ENCODE results near the gene ZNF784.

Gene ZNF784

DNA sequence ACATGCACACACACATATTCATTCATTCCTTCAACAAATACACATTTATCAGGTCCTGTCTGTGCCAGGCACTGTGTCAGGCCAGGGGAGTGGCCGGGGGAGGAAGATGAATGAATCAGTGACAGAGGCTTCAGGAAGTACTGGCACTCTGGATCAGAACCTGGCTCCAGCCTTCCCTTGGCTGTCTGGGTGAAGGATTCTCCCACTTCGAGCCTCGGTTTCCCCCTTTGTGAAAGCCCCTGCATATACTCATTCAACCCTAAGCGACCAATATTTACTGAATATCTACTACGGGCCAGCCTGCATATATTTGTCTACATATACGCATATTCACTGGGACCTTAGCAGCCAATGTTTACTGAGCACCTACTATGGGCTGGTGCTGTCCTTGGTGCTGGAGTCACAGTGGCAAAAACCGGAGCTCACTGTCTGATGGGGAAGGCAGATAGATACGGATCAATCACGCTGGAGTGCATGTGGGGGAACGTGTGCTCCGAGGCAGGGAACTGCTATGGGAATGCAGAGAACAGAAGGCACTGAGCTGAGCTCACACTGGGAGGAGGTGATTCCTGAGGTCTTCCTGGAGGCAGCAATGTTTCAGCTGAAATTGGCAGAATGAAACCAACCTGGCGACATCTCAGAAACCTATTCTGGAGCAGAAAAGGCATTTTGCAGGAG, 43.1 kb downstream of the ZNF784 start (continued):
- TF ChIP-seq, protein P1, sequence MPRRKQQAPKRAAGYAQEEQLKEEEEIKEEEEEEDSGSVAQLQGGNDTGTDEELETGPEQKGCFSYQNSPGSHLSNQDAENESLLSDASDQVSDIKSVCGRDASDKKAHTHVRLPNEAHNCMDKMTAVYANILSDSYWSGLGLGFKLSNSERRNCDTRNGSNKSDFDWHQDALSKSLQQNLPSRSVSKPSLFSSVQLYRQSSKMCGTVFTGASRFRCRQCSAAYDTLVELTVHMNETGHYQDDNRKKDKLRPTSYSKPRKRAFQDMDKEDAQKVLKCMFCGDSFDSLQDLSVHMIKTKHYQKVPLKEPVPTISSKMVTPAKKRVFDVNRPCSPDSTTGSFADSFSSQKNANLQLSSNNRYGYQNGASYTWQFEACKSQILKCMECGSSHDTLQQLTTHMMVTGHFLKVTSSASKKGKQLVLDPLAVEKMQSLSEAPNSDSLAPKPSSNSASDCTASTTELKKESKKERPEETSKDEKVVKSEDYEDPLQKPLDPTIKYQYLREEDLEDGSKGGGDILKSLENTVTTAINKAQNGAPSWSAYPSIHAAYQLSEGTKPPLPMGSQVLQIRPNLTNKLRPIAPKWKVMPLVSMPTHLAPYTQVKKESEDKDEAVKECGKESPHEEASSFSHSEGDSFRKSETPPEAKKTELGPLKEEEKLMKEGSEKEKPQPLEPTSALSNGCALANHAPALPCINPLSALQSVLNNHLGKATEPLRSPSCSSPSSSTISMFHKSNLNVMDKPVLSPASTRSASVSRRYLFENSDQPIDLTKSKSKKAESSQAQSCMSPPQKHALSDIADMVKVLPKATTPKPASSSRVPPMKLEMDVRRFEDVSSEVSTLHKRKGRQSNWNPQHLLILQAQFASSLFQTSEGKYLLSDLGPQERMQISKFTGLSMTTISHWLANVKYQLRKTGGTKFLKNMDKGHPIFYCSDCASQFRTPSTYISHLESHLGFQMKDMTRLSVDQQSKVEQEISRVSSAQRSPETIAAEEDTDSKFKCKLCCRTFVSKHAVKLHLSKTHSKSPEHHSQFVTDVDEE (CRISPR knock-in tag; IDR thresholded peaks at IDR 0.05), result no peak

DNA sequence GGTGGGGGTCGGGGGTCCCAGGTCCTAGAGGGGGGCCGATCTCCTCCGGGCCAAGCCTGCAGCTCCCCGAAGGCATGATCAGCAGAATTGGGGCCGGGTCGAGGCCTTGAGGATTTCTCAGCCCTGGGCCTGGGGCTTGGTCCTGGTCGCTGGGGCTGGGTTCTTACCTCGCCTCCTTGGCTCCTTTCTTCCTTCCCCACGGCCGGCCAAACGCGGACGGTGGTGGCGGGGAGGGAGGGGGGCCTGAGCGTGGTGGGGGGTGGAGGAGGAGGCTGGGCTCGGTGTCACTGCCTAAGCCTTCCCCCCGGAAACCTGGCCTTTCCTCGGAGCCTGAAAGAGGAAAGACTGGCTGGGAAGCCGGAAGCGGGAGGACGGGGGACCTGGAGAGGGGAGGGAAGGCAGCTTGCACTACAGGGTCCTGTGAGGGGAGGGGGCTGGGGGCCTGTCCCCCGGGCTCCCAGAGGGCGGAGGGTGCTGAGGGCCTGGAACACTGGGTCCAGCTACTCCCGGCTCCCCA, 43.7 kb downstream of the ZNF784 start, which contains the start of gene ZNF579:
TSS of gene ZNF579 (minus strand) at position 221 of the 517 bp plus-strand sequence. CDS start 1,209 bp downstream, outside the sequence.
- TF ChIP-seq ZFP3 (CRISPR knock-in tag; IDR thresholded peaks at IDR 0.05), result no peak
- TF ChIP-seq CSDC2 (CRISPR knock-in tag; IDR thresholded peaks at IDR 0.05), result no peak
- TF ChIP-seq SNAI2 (CRISPR knock-in tag; IDR thresholded peaks at IDR 0.05), result no peak
- no peak for TF ChIP-seq TCF4 (CRISPR knock-in tag; IDR thresholded peaks at IDR 0.05; ENCODE audit: borderline replicate concordance)
- TF ChIP-seq GLIS3 (CRISPR knock-in tag; IDR thresholded peaks at IDR 0.05), result no peak
- no peak for TF ChIP-seq BACH2 (CRISPR knock-in tag; IDR thresholded peaks at IDR 0.05; ENCODE audit: borderline replicate concordance)
- TF ChIP-seq, protein P2, sequence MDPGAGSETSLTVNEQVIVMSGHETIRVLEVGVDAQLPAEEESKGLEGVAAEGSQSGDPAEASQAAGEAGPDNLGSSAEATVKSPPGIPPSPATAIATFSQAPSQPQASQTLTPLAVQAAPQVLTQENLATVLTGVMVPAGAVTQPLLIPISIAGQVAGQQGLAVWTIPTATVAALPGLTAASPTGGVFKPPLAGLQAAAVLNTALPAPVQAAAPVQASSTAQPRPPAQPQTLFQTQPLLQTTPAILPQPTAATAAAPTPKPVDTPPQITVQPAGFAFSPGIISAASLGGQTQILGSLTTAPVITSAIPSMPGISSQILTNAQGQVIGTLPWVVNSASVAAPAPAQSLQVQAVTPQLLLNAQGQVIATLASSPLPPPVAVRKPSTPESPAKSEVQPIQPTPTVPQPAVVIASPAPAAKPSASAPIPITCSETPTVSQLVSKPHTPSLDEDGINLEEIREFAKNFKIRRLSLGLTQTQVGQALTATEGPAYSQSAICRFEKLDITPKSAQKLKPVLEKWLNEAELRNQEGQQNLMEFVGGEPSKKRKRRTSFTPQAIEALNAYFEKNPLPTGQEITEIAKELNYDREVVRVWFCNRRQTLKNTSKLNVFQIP (CRISPR knock-in tag; IDR thresholded peaks at IDR 0.05; ENCODE audit: borderline replicate concordance, low read depth), result no peak
- ATAC-seq, result peak; percentile 81

DNA sequence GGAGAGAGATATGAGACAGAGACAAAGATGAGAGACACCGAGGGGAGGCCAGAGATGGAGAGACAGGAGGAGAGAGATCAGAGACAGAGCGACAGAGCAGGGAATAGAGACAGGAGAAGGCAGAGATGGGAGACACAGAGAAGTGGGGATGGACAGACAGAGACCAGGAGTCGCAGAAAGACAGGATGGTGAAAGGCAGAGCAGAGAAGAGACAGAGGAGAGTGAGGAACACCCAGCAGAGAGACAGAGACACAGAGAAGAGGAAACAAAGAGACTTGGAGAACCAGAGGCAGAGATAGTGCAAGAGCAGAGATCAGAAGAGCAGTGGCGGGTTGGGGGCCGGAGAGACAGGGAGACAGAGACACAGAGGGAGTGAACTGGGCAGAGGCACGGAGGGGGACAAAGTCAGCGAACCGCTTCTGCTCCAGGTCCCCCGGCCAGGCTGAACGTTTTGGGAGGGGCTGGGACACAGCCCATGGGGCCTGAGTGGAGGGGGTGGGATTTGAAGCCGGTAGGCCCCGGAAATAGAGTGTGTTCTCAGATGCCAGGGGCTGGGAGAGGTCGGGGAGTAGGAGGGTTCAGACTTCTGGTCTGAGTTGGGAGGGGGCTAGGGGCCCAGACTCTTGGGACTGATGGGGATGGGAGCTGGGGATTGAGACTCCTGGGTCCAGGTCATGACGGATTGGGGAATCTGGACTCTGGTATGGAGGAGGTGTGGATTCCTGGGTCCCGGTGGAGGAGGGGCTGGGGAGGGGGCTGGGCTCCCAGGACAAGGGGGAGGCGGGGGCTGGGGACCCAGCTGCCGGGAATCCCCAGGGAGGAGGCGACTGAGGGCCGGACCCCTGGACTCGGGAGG, 44.4 kb downstream of the ZNF784 start:
- ATAC-seq, result peak; percentile 71
- TF ChIP-seq, protein P3, sequence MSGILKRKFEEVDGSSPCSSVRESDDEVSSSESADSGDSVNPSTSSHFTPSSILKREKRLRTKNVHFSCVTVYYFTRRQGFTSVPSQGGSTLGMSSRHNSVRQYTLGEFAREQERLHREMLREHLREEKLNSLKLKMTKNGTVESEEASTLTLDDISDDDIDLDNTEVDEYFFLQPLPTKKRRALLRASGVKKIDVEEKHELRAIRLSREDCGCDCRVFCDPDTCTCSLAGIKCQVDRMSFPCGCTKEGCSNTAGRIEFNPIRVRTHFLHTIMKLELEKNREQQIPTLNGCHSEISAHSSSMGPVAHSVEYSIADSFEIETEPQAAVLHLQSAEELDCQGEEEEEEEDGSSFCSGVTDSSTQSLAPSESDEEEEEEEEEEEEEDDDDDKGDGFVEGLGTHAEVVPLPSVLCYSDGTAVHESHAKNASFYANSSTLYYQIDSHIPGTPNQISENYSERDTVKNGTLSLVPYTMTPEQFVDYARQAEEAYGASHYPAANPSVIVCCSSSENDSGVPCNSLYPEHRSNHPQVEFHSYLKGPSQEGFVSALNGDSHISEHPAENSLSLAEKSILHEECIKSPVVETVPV (CRISPR knock-in tag; IDR thresholded peaks at IDR 0.05), result no peak
- TF ChIP-seq ZNF565 (CRISPR knock-in tag; conservative IDR thresholded peaks at IDR 0.05; ENCODE audit: low read depth) (no peak), PPARA (CRISPR knock-in tag; IDR thresholded peaks at IDR 0.05; ENCODE audit: borderline replicate concordance) (no peak), GLIS3 (CRISPR knock-in tag; IDR thresholded peaks at IDR 0.05) (no peak), BACH2 (CRISPR knock-in tag; IDR thresholded peaks at IDR 0.05; ENCODE audit: borderline replicate concordance) (no peak), ZNF70 (CRISPR knock-in tag; IDR thresholded peaks at IDR 0.05) (no peak), ZC3H10 (CRISPR knock-in tag; IDR thresholded peaks at IDR 0.05) (no peak)
- TF ChIP-seq, protein P4, sequence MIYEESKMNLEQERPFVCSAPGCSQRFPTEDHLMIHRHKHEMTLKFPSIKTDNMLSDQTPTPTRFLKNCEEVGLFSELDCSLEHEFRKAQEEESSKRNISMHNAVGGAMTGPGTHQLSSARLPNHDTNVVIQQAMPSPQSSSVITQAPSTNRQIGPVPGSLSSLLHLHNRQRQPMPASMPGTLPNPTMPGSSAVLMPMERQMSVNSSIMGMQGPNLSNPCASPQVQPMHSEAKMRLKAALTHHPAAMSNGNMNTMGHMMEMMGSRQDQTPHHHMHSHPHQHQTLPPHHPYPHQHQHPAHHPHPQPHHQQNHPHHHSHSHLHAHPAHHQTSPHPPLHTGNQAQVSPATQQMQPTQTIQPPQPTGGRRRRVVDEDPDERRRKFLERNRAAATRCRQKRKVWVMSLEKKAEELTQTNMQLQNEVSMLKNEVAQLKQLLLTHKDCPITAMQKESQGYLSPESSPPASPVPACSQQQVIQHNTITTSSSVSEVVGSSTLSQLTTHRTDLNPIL (CRISPR knock-in tag; IDR thresholded peaks at IDR 0.05; ENCODE audit: low read depth), result no peak

DNA sequence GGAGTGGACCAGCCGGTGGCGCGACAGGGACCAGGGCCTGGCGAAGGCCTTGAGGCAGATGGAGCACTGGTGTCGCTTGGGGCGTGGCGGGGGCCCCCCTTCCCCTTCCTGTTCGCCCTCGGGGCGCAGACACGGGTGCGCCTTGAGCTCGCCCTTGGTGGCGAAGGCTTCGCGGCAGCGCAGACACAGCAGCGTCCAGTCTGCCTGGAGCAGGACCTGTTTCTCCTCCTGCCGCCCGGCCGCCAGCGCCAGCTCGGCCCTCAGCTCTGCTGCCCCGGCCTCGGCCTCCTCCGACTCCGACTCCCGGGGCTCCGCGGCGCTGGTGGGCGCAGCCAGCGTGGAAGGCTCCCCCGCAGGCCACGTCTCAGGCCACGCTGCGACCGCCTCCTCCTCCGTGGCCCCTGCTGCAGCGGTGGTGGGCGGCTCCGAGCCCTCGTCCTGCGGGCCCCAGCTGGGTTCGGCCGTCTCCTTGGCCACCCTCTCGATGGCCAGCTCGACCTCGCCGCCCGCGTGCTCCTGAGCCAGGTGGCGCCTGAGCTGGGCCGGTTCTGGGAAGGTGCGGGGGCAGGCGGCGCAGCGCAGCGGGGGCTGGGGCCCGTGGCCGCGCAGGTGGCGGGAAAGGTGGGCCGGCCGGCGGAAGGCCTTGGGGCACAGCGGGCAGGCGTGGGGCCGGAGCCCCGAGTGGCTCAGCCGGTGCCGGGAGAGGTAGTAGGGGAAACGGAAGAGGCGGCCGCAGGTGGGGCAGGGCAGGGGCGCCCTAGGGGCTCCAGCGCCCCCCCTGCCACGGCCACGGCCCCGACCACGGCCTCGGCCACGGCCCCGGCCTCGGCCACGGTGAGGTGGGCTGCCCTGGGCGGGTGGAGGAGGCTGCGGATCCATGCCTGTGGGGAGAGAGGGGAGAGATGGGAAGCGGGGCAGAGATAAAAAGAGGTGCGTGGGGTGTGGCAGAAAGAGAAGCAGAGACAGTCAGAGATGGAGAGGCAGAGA, 45.3 kb downstream of the ZNF784 start:
- TF ChIP-seq ISL1 (CRISPR knock-in tag; IDR thresholded peaks at IDR 0.05) (no peak), BACH2 (CRISPR knock-in tag; IDR thresholded peaks at IDR 0.05; ENCODE audit: borderline replicate concordance) (no peak), ZFP30 (CRISPR knock-in tag; IDR thresholded peaks at IDR 0.05) (no peak), TCF4 (CRISPR knock-in tag; IDR thresholded peaks at IDR 0.05; ENCODE audit: borderline replicate concordance) (no peak), ZC3H10 (CRISPR knock-in tag; IDR thresholded peaks at IDR 0.05) (no peak), ZNF70 (CRISPR knock-in tag; IDR thresholded peaks at IDR 0.05) (no peak), CSDC2 (CRISPR knock-in tag; IDR thresholded peaks at IDR 0.05) (no peak), TOX (CRISPR knock-in tag; IDR thresholded peaks at IDR 0.05; ENCODE audit: borderline replicate concordance) (no peak)
- TF ChIP-seq, protein P2 (CRISPR knock-in tag; IDR thresholded peaks at IDR 0.05; ENCODE audit: borderline replicate concordance, low read depth), result no peak
- no peak for ATAC-seq
